ENCODE measurements around the gene SIPA1L3.

The SIPA1L3 gene

DNA sequence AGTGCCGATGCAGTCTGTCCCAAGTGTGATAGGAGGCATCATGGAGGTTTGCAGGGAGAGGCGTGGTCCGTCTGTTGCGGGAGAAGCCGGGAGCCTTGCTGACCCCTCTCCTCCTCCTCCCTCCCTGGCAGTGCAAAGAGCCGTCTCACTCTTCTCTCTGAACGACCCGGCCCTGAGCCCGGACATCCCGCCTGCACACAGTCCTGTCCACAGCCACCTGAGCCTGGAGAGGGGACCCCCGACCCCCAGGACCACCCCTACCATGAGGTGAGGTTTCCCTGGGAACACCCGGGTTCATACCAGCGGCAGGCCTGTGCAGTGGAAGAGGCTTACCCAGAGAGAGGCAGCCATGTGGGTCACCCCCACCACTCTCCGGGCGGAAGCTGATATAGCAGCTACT is 294.7 kb downstream of the SIPA1L3 start:
- H2AK5ac ChIP-seq (ENCODE audit: low read depth, low read length) = no peak overlapping the region
- H2BK5ac ChIP-seq (ENCODE audit: low read length) = no peak overlapping the region
- no peak overlapping the region for H2AFZ ChIP-seq (ENCODE audit: low read length)
- no peak overlapping the region for H4K91ac ChIP-seq (ENCODE audit: low read depth, low read length, poor library complexity)
- no CpG with 5 or more reads among the region's 15 CpGs for WGBS, 2 donors (ENCODE audit: extremely low coverage in 2 of 2, insufficient read length in 2 of 2, insufficient replicate concordance in 1 of 2)
- H2BK12ac ChIP-seq (ENCODE audit: low read length) = no peak overlapping the region
- no peak overlapping the region for H3K23ac ChIP-seq (ENCODE audit: low read depth, low read length, poor library complexity)
- no peak overlapping the region for H3K27ac ChIP-seq (replicated peaks; ENCODE audit: low read length)
- H3K27me3 ChIP-seq (ENCODE audit: control insufficient read depth in 3 of 3, insufficient read depth in 3 of 3, low read depth in 1 of 3, low read length in 3 of 3) = no peaks in the 10 kb centered on the region
- no peak overlapping the region for H3K4me3 ChIP-seq (ENCODE audit: low read length in 2 of 2)
- no peak overlapping the region for H3K4ac ChIP-seq (ENCODE audit: low read length)
- no peak overlapping the region for H4K8ac ChIP-seq (ENCODE audit: low read depth, low read length)
- no peak overlapping the region for H3K18ac ChIP-seq (ENCODE audit: low read length)
- H3K9ac ChIP-seq (ENCODE audit: low read depth, low read length, poor library complexity) = no peak overlapping the region
- H2BK120ac ChIP-seq (ENCODE audit: low read depth, low read length) = no peak overlapping the region
- H3K36me3 ChIP-seq (replicated peaks in 1 of 2; ENCODE audit: control insufficient read depth in 2 of 2, insufficient read depth in 2 of 2, low read length in 2 of 2) = peaks cover 7 to 50% of the 10 kb centered on the region in 2 donors
- H3K4me1 ChIP-seq (ENCODE audit: control insufficient read depth in 2 of 2, insufficient read depth in 1 of 2, low read depth in 1 of 2, low read length in 2 of 2) = peaks cover 6% of the 10 kb centered on the region in 2 donors
- no peak overlapping the region for H2BK15ac ChIP-seq (ENCODE audit: low read length)
- no peak overlapping the region for H3K14ac ChIP-seq (ENCODE audit: low read length)
- no peaks in the 10 kb centered on the region for H3K9me3 ChIP-seq (replicated peaks in 1 of 2; ENCODE audit: control insufficient read depth in 2 of 2, insufficient read depth in 1 of 2, low read depth in 1 of 2, low read length in 2 of 2)
- H3K79me1 ChIP-seq (ENCODE audit: low read depth, low read length) = no peaks in the 10 kb centered on the region
- DNase-seq (ENCODE audit: low spot score) = no peak
- H3K4me2 ChIP-seq (ENCODE audit: insufficient read depth, low read length, poor library complexity, severe bottlenecking) = no peak overlapping the region

DNA sequence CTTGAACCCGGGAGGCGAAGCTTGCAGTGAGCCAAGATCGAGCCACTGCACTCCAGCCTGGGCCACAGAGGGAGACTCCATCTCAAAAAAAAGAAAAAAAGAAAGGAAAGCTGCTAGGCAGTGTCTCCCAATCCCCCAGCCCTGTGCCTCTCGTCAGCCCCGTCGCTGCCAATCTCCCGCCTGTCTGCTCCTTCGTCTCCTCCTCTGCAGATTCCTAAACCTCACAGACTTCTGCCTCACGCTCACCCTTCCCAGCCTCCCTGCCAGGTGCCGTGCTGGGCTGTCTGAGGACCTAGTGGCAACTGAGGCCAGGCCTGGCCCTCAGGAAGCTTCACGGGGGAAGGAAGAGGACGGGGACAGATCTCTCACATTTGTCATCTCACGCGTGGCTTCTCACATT is 295.5 kb downstream of the SIPA1L3 start:
- Histone ChIP-seq H2BK5ac (ENCODE audit: low read length) (peak overlapping the region; percentile 80), H3K27ac (replicated peaks; ENCODE audit: low read length) (no peak overlapping the region), H2BK120ac (ENCODE audit: low read depth, low read length) (no peak overlapping the region), H3K4me2 (ENCODE audit: insufficient read depth, low read length, poor library complexity, severe bottlenecking) (no peak overlapping the region), H2AFZ (ENCODE audit: low read length) (no peak overlapping the region), H2BK12ac (ENCODE audit: low read length) (no peak overlapping the region), H3K4me3 (ENCODE audit: low read length in 2 of 2) (no peak overlapping the region), H3K23ac (ENCODE audit: low read depth, low read length, poor library complexity) (peak overlapping the region; percentile 29), H3K4me1 (ENCODE audit: control insufficient read depth in 2 of 2, insufficient read depth in 1 of 2, low read depth in 1 of 2, low read length in 2 of 2) (peaks cover 8% of the 10 kb centered on the region in 2 donors), H3K9me3 (replicated peaks in 1 of 2; ENCODE audit: control insufficient read depth in 2 of 2, insufficient read depth in 1 of 2, low read depth in 1 of 2, low read length in 2 of 2) (no peaks in the 10 kb centered on the region), H3K79me1 (ENCODE audit: low read depth, low read length) (no peaks in the 10 kb centered on the region), H3K27me3 (ENCODE audit: control insufficient read depth in 3 of 3, insufficient read depth in 3 of 3, low read depth in 1 of 3, low read length in 3 of 3) (no peaks in the 10 kb centered on the region), H2AK5ac (ENCODE audit: low read depth, low read length) (no peak overlapping the region), H3K9ac (ENCODE audit: low read depth, low read length, poor library complexity) (no peak overlapping the region), H4K8ac (ENCODE audit: low read depth, low read length) (no peak overlapping the region), H3K18ac (ENCODE audit: low read length) (no peak overlapping the region), H4K91ac (ENCODE audit: low read depth, low read length, poor library complexity) (no peak overlapping the region), H3K4ac (ENCODE audit: low read length) (no peak overlapping the region), H3K14ac (ENCODE audit: low read length) (no peak overlapping the region), H3K36me3 (replicated peaks in 1 of 2; ENCODE audit: control insufficient read depth in 2 of 2, insufficient read depth in 2 of 2, low read length in 2 of 2) (peaks cover 7 to 44% of the 10 kb centered on the region in 2 donors), H2BK15ac (ENCODE audit: low read length) (no peak overlapping the region)
- WGBS, 2 donors (ENCODE audit: extremely low coverage in 2 of 2, insufficient read length in 2 of 2, insufficient replicate concordance in 1 of 2) = no CpG with 5 or more reads among the region's 14 CpGs
- no peak for DNase-seq (ENCODE audit: low spot score)

DNA sequence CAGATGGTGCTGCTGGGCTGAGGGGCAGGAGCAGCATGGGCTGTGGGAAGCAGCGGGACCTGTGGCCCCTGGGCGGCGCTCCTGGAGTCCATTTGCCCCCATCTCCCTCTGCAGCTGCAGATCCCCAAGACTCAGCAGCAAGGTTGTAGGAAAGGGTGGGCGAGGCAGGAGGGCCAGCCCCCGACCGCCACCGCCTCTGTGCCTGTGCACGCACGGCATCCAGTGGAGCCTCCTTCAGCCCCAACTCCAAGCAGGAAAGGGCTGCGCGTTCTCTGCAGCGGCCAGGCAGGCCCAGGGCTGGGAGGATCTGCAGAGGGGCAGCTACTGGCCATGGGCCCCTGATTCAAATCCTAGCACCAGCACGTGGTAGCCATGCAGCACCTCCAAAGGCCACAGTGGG is 296.2 kb downstream of the SIPA1L3 start:
- Histone ChIP-seq H3K14ac (ENCODE audit: low read length) (no peak overlapping the region), H3K4me3 (ENCODE audit: low read length in 2 of 2) (no peak overlapping the region), H3K4me2 (ENCODE audit: insufficient read depth, low read length, poor library complexity, severe bottlenecking) (no peak overlapping the region), H3K4ac (ENCODE audit: low read length) (peak overlapping the region; percentile 70), H3K79me1 (ENCODE audit: low read depth, low read length) (no peaks in the 10 kb centered on the region), H4K8ac (ENCODE audit: low read depth, low read length) (no peak overlapping the region), H2BK120ac (ENCODE audit: low read depth, low read length) (no peak overlapping the region), H3K18ac (ENCODE audit: low read length) (peak overlapping the region; percentile 64), H2BK5ac (ENCODE audit: low read length) (peak overlapping the region; percentile 80), H2BK15ac (ENCODE audit: low read length) (no peak overlapping the region), H3K27ac (replicated peaks; ENCODE audit: low read length) (no peak overlapping the region), H3K23ac (ENCODE audit: low read depth, low read length, poor library complexity) (no peak overlapping the region), H3K9me3 (replicated peaks in 1 of 2; ENCODE audit: control insufficient read depth in 2 of 2, insufficient read depth in 1 of 2, low read depth in 1 of 2, low read length in 2 of 2) (no peaks in the 10 kb centered on the region), H2AFZ (ENCODE audit: low read length) (no peak overlapping the region), H3K4me1 (ENCODE audit: control insufficient read depth in 2 of 2, insufficient read depth in 1 of 2, low read depth in 1 of 2, low read length in 2 of 2) (peaks cover 8 to 9% of the 10 kb centered on the region in 2 donors), H3K36me3 (replicated peaks in 1 of 2; ENCODE audit: control insufficient read depth in 2 of 2, insufficient read depth in 2 of 2, low read length in 2 of 2) (peaks cover 7 to 43% of the 10 kb centered on the region in 2 donors), H2BK12ac (ENCODE audit: low read length) (no peak overlapping the region), H2AK5ac (ENCODE audit: low read depth, low read length) (no peak overlapping the region), H4K91ac (ENCODE audit: low read depth, low read length, poor library complexity) (no peak overlapping the region), H3K27me3 (ENCODE audit: control insufficient read depth in 3 of 3, insufficient read depth in 3 of 3, low read depth in 1 of 3, low read length in 3 of 3) (no peaks in the 10 kb centered on the region), H3K9ac (ENCODE audit: low read depth, low read length, poor library complexity) (no peak overlapping the region)
- WGBS, 2 donors (ENCODE audit: extremely low coverage in 2 of 2, insufficient read length in 2 of 2, insufficient replicate concordance in 1 of 2) = no CpG with 5 or more reads among the region's 13 CpGs
- no peak for DNase-seq (ENCODE audit: low spot score)

DNA sequence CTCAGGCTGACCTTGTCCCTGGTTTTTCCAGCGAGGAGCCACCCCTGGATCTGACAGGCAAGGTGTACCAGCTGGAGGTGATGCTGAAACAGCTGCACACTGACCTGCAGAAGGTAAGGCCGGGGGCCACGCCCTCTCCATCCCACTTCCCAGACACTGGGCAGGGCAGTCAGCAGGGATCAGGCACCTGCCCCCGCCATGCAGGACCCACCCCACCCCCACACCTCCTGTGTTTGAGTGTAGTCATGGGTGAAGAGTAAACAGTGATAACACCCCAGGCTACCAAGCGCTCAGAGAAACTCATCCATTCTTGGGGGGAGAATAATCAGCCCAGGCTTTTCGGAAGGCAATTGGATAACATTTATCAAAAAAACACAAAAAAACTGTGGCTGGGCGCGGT is 297.1 kb downstream of the SIPA1L3 start:
- no peak overlapping the region for H3K27ac ChIP-seq (replicated peaks; ENCODE audit: low read length)
- H3K23ac ChIP-seq (ENCODE audit: low read depth, low read length, poor library complexity) = peak overlapping the region; percentile 10
- no peak overlapping the region for H3K14ac ChIP-seq (ENCODE audit: low read length)
- no peak overlapping the region for H4K91ac ChIP-seq (ENCODE audit: low read depth, low read length, poor library complexity)
- H3K36me3 ChIP-seq (replicated peaks in 1 of 2; ENCODE audit: control insufficient read depth in 2 of 2, insufficient read depth in 2 of 2, low read length in 2 of 2) = peaks cover 2 to 34% of the 10 kb centered on the region in 2 donors
- no peaks in the 10 kb centered on the region for H3K79me1 ChIP-seq (ENCODE audit: low read depth, low read length)
- no peak overlapping the region for H3K4me3 ChIP-seq (ENCODE audit: low read length in 2 of 2)
- no peak overlapping the region for H4K8ac ChIP-seq (ENCODE audit: low read depth, low read length)
- H2AFZ ChIP-seq (ENCODE audit: low read length) = no peak overlapping the region
- no peaks in the 10 kb centered on the region for H3K27me3 ChIP-seq (ENCODE audit: control insufficient read depth in 3 of 3, insufficient read depth in 3 of 3, low read depth in 1 of 3, low read length in 3 of 3)
- H2AK5ac ChIP-seq (ENCODE audit: low read depth, low read length) = no peak overlapping the region
- H2BK120ac ChIP-seq (ENCODE audit: low read depth, low read length) = no peak overlapping the region
- no peak overlapping the region for H3K18ac ChIP-seq (ENCODE audit: low read length)
- no peaks in the 10 kb centered on the region for H3K9me3 ChIP-seq (replicated peaks in 1 of 2; ENCODE audit: control insufficient read depth in 2 of 2, insufficient read depth in 1 of 2, low read depth in 1 of 2, low read length in 2 of 2)
- DNase-seq (ENCODE audit: low spot score) = no peak
- WGBS, 2 donors (ENCODE audit: extremely low coverage in 2 of 2, insufficient read length in 2 of 2, insufficient replicate concordance in 1 of 2) = no CpG with 5 or more reads among the region's 8 CpGs
- no peak overlapping the region for H3K4ac ChIP-seq (ENCODE audit: low read length)
- no peak overlapping the region for H2BK5ac ChIP-seq (ENCODE audit: low read length)
- H3K4me2 ChIP-seq (ENCODE audit: insufficient read depth, low read length, poor library complexity, severe bottlenecking) = no peak overlapping the region
- no peak overlapping the region for H3K9ac ChIP-seq (ENCODE audit: low read depth, low read length, poor library complexity)
- peaks cover 12% of the 10 kb centered on the region in 2 donors for H3K4me1 ChIP-seq (ENCODE audit: control insufficient read depth in 2 of 2, insufficient read depth in 1 of 2, low read depth in 1 of 2, low read length in 2 of 2)
- H2BK15ac ChIP-seq (ENCODE audit: low read length) = no peak overlapping the region
- H2BK12ac ChIP-seq (ENCODE audit: low read length) = no peak overlapping the region

All from neuronal stem cell (in vitro differentiated cells).